Adrenal gland (tissue), 12 donors: ENCODE results near the gene IMPDH1. TPM values are rescaled to one million over a fixed set of nuclear protein-coding genes. Genes with fewer than 3 reads are reported as not detected.

ENCODE experiments used
- DNase-seq, 7 donors: peaks; one replicate each; pipeline ENCODE4 v3.0.0-alpha.2; 2019 to 2020
- H3K27ac ChIP-seq, 5 donors: fragments of 200-600 bp; sonication (generic) in 4 of 5; 1 replicate in 3 of 5; 2 replicates in 2 of 5; pipeline versions ENCODE4 v1.5.1 to v1.8.0; 2016 to 2020; ENCODE audit warnings: mild to moderate bottlenecking in 1 of 5
- H3K27me3 ChIP-seq: fragments of 200-600 bp; 2 replicates; pipeline ENCODE4 v1.8.0; 2021
- H3K36me3 ChIP-seq, 2 donors: fragments of 200-600 bp; replicated peaks in 1 of 2; 1 replicate in 1 of 2; 2 replicates in 1 of 2; pipeline versions ENCODE4 v1.5.1 to v1.8.0; 2018 to 2022
- H3K4me1 ChIP-seq, 2 donors: fragments of 200-600 bp; replicated peaks in 1 of 2; 1 replicate in 1 of 2; 2 replicates in 1 of 2; pipeline versions ENCODE4 v1.5.1 to v1.8.0; 2018 to 2021
- H3K4me3 ChIP-seq, 4 donors: fragments of 200-600 bp; sonication (generic) in 3 of 4; one replicate each; pipeline ENCODE4 v1.5.1; 2016 to 2018
- H3K9me3 ChIP-seq, 3 donors: fragments of 200-600 bp; sonication (generic) in 1 of 3; replicated peaks in 1 of 3; 1 replicate in 2 of 3; 2 replicates in 1 of 3; pipeline versions ENCODE4 v1.5.1 to v1.8.0; 2016 to 2021
- POLR2A ChIP-seq, 2 donors: fragments of 450-650 bp; IDR thresholded peaks; one replicate each; pipeline ENCODE4 v1.6.1; 2017; ENCODE audit warnings: antibody characterized with exemption in 2 of 2, mild to moderate bottlenecking in 2 of 2, moderate library complexity in 1 of 2
- WGBS, 4 donors: extraction: QIAGEN DNeasy Blood & Tissue Kit in 2 of 4; methylation state at CpG; one replicate each; pipeline versions ENCODE4 v1.1.5 to v1.1.7; 2013 to 2017; 5-methylcytosine and 5-hydroxymethylcytosine counted together
- intact Hi-C, 2 donors: fragments of 100-400 bp; cut with DNase I; formaldehyde crosslinking; loops; one replicate each; pipeline versions ENCODE4 v1.14.1 to v1.15.0; 2022 to 2023
- polyA plus RNA-seq, 3 donors: library from polyadenylated mRNA; stranded (reverse); fragments of 200-250 nt in 2 of 3; fragments of 350-450 nt in 1 of 3; fragmentation: Illumina TruSeq in 1 of 3; extraction: RNeasy Lipid Tissue Mini Kit (QIAGEN cat#74804) in 1 of 3; gene quantifications; one replicate each; pipeline ENCODE4 v1.2.3, GENCODE V29; 2013 to 2014
- total RNA-seq, 9 donors: library from RNA; depleted of rRNA in 4 of 9; stranded (reverse); fragments of >200 nt in 4 of 9; fragments of 120-200 nt in 1 of 9; fragmentation: NEBNext Ultra II Directional in 1 of 9; extraction: Animal tissue kit (Norgen Biotek cat#: 25700) in 1 of 9; gene quantifications; one replicate each; pipeline versions ENCODE4 v1.1.0 to v1.2.4, GENCODE V29; 2013 to 2023
- TF ChIP-seq, protein P1 (sequence below), 6 experiments: fragments of 450-650 bp in 4 of 6; fragments of 200-600 bp in 2 of 6; sonication (generic) in 1 of 6; IDR thresholded peaks; 1 replicate in 5 of 6; 2 replicates in 1 of 6; pipeline versions ENCODE4 v1.5.1 to v1.8.0; 2016 to 2021; ENCODE audit warnings: antibody characterized with exemption in 6 of 6, mild to moderate bottlenecking in 2 of 6, moderate library complexity in 1 of 6
- donor health status: healthy with polysubstance abuse.
- donor health status: Bipolar disorder and iron deficiency.
- donor health status: DM: yes; HTN: yes; CAD: no.
- donor health status: DM: no; HTN: no; CAD: no.
- donor health status: DM: no; HTN: no; CAD: no.
- donor health status: DM: yes; HTN: yes; CAD: no.

The IMPDH1 gene
- total and polyA plus RNA-seq, 12 donors = 11.8 to 52.4 (median 32.4) TPM

DNA sequence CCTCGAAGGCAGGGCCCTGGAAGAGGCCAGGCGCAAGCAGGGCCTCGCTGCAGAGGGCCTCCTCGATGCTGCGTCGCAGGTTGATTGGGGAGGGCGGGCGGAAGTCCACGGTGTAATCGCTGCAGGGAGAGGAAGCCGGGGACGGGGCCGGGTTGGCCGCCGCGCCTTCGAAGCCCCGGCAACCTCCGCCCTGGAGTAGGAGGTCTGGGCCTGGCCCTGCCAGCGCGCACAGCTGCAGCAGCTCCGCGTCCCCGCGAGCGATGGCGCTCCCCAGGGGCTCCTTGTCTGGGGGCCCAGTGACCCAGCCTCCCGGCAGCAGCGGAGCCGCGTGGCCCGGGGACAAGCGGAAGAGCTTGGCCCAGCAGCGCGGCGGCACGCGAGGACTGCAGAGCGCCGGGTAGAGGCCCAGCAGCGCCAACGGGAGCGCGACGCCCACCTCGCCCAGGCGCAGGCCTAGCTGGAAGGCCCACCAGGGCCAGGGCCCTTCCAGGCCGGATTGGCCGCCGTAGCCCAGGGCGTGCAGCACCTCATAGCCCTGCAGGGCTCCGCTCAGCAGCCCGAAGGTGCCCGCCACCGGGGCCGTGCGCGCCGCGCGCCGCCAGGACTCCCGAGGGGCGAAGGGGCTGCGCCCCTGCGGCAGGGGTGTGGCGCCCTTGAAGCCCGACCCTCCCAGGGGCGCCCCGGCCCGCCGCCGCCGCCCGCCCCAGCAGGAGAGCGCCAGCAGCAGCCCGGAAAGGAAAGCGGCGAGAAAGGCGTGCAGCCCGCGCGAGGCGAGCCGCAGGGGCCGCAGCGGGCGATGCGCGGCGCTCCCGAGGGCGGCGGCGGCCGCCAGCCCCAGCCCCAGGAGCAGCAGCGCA is 58.3 kb downstream of the IMPDH1 start:
- 10 to 56% (median 15%) methylated on average over 10 to 97 of the region's 97 CpGs for WGBS, 4 donors
- TF ChIP-seq, protein P1, sequence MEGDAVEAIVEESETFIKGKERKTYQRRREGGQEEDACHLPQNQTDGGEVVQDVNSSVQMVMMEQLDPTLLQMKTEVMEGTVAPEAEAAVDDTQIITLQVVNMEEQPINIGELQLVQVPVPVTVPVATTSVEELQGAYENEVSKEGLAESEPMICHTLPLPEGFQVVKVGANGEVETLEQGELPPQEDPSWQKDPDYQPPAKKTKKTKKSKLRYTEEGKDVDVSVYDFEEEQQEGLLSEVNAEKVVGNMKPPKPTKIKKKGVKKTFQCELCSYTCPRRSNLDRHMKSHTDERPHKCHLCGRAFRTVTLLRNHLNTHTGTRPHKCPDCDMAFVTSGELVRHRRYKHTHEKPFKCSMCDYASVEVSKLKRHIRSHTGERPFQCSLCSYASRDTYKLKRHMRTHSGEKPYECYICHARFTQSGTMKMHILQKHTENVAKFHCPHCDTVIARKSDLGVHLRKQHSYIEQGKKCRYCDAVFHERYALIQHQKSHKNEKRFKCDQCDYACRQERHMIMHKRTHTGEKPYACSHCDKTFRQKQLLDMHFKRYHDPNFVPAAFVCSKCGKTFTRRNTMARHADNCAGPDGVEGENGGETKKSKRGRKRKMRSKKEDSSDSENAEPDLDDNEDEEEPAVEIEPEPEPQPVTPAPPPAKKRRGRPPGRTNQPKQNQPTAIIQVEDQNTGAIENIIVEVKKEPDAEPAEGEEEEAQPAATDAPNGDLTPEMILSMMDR (IDR thresholded peaks at IDR 0.05) = no peak
- TF ChIP-seq POLR2A (IDR thresholded peaks at IDR 0.05) = no peak
- no peaks in the 10 kb centered on the region for H3K9me3 ChIP-seq

DNA sequence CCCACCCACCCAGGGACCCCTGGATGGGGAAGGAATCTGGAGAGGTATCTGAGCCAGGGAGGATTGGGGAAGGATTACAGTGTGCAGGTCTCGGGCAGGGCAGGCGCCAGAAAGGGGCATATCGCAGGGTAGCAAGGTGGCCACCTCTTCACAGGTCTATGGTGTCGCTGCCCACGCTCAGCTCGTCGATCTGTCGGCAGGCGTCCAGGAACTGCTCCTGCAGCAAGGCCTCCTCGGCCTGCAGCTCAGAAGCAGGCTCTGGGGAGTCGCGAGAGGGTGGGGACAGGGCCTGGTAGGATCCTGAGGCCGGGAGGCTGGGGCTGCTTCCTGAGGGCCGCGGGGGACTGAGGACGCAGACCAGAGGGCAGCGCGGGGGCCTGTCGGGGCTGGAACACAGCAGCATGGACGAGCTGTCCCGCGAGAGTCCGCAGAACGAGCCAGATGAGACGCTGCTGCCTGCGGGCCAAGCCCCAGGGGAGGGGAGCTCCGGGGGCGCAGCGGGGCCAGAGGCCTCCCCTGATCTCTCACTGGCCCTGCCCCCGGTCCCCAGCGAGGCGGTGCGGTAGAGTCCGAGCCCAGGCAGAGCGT is 59.0 kb downstream of the IMPDH1 start:
- TF ChIP-seq, protein P1 (IDR thresholded peaks at IDR 0.05) = no peak
- no peak for TF ChIP-seq POLR2A (IDR thresholded peaks at IDR 0.05)
- intact Hi-C loops = no loop called here
- Histone ChIP-seq H3K36me3 (no peaks in the 10 kb centered on the region), H3K27ac (no peak overlapping the region), H3K4me1 (peaks cover 0 to 10% of the 10 kb centered on the region in 2 donors), H3K27me3 (peaks cover 20% of the 10 kb centered on the region), H3K9me3 (no peaks in the 10 kb centered on the region), H3K4me3 (no peak overlapping the region)
- 63 to 76% (median 72%) methylated on average over 10 to 35 of the region's 35 CpGs for WGBS, 4 donors
- no peak for DNase-seq

More for the DNA sequence above, 58.3 kb downstream of the IMPDH1 start:
- no peaks in the 10 kb centered on the region for H3K36me3 ChIP-seq
- intact Hi-C loops = no loop called here
- H3K27me3 ChIP-seq = peaks cover 20% of the 10 kb centered on the region
- H3K4me3 ChIP-seq = peak overlapping the region in 1 of 4 donors; percentile 41
- peaks cover 0 to 10% of the 10 kb centered on the region in 2 donors for H3K4me1 ChIP-seq
- H3K27ac ChIP-seq = no peak overlapping the region
- DNase-seq = no peak

DNA sequence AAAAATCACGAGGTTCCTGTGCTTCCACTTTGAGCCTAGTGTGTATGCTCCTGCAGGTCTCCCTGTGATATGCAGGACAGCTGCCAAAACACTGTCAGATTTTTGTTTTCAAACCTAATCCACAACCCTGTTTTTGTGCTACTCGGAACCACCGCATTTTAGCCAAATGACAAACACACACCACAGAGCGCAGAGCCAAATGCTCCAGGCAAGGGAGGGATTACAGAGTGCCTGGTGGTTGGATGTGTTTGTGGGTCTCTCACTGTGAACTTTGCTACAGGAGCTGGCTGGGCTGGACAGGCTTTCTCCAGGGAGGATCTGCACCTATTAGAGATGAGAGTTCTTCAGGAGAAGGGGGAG is 60.3 kb downstream of the IMPDH1 start:
- DNase-seq = no peak
- Histone ChIP-seq H3K27me3 (peaks cover 20% of the 10 kb centered on the region), H3K4me1 (peaks cover 0 to 10% of the 10 kb centered on the region in 2 donors), H3K36me3 (no peaks in the 10 kb centered on the region), H3K27ac (no peak overlapping the region), H3K4me3 (no peak overlapping the region), H3K9me3 (no peaks in the 10 kb centered on the region)
- intact Hi-C loops = loop anchor here in 1 of 2 donors (5.0 kb wide), 1 partner anchor 38 kb away; no protein-coding TSS in a partner anchor
- TF ChIP-seq POLR2A (IDR thresholded peaks at IDR 0.05) = no peak
- TF ChIP-seq, protein P1 (IDR thresholded peaks at IDR 0.05) = no peak
- WGBS, 4 donors = 34 to 44% (median 41%) methylated on average over 4 of the region's 4 CpGs

DNA sequence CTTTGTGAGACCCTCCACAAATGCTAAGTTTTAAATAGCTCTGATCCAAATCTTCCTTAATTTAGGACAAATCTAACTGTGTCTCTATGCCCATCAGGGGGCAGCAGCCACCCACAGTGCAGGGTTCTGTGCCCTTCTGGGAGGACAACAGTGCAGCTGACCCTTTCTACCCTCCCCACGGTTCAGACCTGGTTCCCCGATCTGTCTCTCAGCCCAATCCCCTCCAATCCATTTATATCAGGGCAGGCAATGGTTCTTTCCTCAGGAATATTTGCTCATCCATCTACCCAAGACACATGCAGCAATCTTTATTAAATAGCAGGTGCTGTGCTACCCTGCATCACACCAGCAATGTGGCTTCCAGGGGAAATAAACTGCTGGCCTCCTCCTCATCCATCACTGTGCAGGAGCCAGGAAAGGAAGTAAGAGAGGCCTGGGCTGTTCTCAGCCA is 62.1 kb downstream of the IMPDH1 start:
- H3K27ac ChIP-seq = no peak overlapping the region
- peaks cover 2 to 18% of the 10 kb centered on the region in 2 donors for H3K4me1 ChIP-seq
- intact Hi-C loops = loop anchor here (2.0 to 5.0 kb wide), 2 partner anchors 40 to 41 kb away; no protein-coding TSS in a partner anchor
- DNase-seq = peak; percentile 48 to 79 (median 60)
- H3K9me3 ChIP-seq = no peaks in the 10 kb centered on the region
- H3K36me3 ChIP-seq = no peaks in the 10 kb centered on the region
- WGBS, 4 donors = 0 to 5% (median 1%) methylated on average over 2 of the region's 2 CpGs
- no peak overlapping the region for H3K4me3 ChIP-seq
- H3K27me3 ChIP-seq = peaks cover 20% of the 10 kb centered on the region
- no peak for TF ChIP-seq POLR2A (IDR thresholded peaks at IDR 0.05)
- TF ChIP-seq, protein P1 (IDR thresholded peaks at IDR 0.05) = peak; percentile 55 to 83 (median 78)
